HepG2 (cell line): ENCODE results near the gene TBL3. TPM values are rescaled to one million over a fixed set of nuclear protein-coding genes. Genes with fewer than 3 reads are reported as not detected.

ENCODE experiments used
- ATF3 ChIP-seq: sonication (generic); formaldehyde crosslinking; IDR thresholded peaks from 2 replicates; pipeline ENCODE4 v1.4.0; 2020; ENCODE audit warnings: missing genetic modification reagents
- CCAR2 ChIP-seq: fragments of 200-400 bp; formaldehyde crosslinking; optimal IDR thresholded peaks from 2 replicates; pipeline ENCODE3; 2018; ENCODE audit warnings: low read depth, mild to moderate bottlenecking, low read length, moderate library complexity
- FOXA1 ChIP-seq, 2 experiments: fragments of 450-650 bp in 1 of 2; sonication (generic) in 1 of 2; formaldehyde crosslinking in 1 of 2; IDR thresholded peaks; 2 replicates each; pipeline versions ENCODE4 v1.4.0 to v1.6.1; 2016 to 2020; ENCODE audit warnings: missing genetic modification reagents in 1 of 2
- HNRNPL ChIP-seq: fragments of 200-400 bp; formaldehyde crosslinking; IDR thresholded peaks from 2 replicates; pipeline ENCODE4 v1.6.1; 2017; ENCODE audit warnings: mild to moderate bottlenecking, low read depth, low read length
- HNRNPLL ChIP-seq: fragments of 200-400 bp; formaldehyde crosslinking; IDR thresholded peaks from 2 replicates; pipeline ENCODE4 v1.6.1; 2017; ENCODE audit warnings: mild to moderate bottlenecking, low read depth, low read length; ENCODE audit not compliant: poor library complexity, severe bottlenecking
- ISX ChIP-seq: sonication (generic); formaldehyde crosslinking; conservative IDR thresholded peaks from 2 replicates; pipeline ENCODE4 v1.5.0; 2020; ENCODE audit warnings: missing genetic modification reagents
- PAF1 ChIP-seq: IDR thresholded peaks from 2 replicates; pipeline ENCODE4 v1.6.1; 2016; ENCODE audit warnings: missing genetic modification reagents, missing compliant biosample characterization
- PREB ChIP-seq: sonication (generic); formaldehyde crosslinking; IDR thresholded peaks from 2 replicates; pipeline ENCODE4 v1.4.0; 2020; ENCODE audit warnings: missing genetic modification reagents
- TRIM24 ChIP-seq: sonication (generic); formaldehyde crosslinking; IDR thresholded peaks from 2 replicates; pipeline ENCODE4 v1.8.0; 2022; ENCODE audit warnings: mild to moderate bottlenecking, missing genetic modification reagents
- ZBED4 ChIP-seq: sonication (generic); formaldehyde crosslinking; IDR thresholded peaks from 2 replicates; pipeline ENCODE4 v1.4.0; 2020; ENCODE audit warnings: missing genetic modification reagents, borderline replicate concordance
- ZBTB20 ChIP-seq: sonication (generic); formaldehyde crosslinking; IDR thresholded peaks from 2 replicates; pipeline ENCODE4 v1.8.1; 2023; ENCODE audit warnings: missing genetic modification reagents, low read depth, mild to moderate bottlenecking, borderline replicate concordance
- ZBTB25 ChIP-seq: IDR thresholded peaks from 2 replicates; pipeline ENCODE4 v1.6.1; 2018; ENCODE audit warnings: missing genetic modification reagents
- ZGPAT ChIP-seq: IDR thresholded peaks from 2 replicates; pipeline ENCODE4 v1.6.1; 2016; ENCODE audit warnings: mild to moderate bottlenecking
- ZIK1 ChIP-seq: sonication (generic); formaldehyde crosslinking; IDR thresholded peaks from 2 replicates; pipeline ENCODE4 v1.5.0; 2020; ENCODE audit warnings: mild to moderate bottlenecking, low read depth, missing genetic modification reagents, borderline replicate concordance
- ZNF235 ChIP-seq: sonication (generic); formaldehyde crosslinking; IDR thresholded peaks from 2 replicates; pipeline ENCODE4 v1.8.1; 2023; ENCODE audit warnings: mild to moderate bottlenecking, missing genetic modification reagents, borderline replicate concordance
- ZNF329 ChIP-seq: sonication (generic); formaldehyde crosslinking; IDR thresholded peaks from 2 replicates; pipeline ENCODE4 v1.9.0; 2021; ENCODE audit warnings: low read depth, mild to moderate bottlenecking, missing genetic modification reagents
- ZNF619 ChIP-seq: sonication (generic); formaldehyde crosslinking; IDR thresholded peaks from 2 replicates; pipeline ENCODE4 v1.4.0; 2020; ENCODE audit warnings: mild to moderate bottlenecking, missing genetic modification reagents
- polyA plus RNA-seq, 8 experiments: library from polyadenylated mRNA; depleted of rRNA in 3 of 8; stranded (reverse) in 7 of 8; unstranded in 1 of 8; fragments of >200 nt; fragmentation: Illumina TruSeq in 4 of 8; extraction: Trizol in 4 of 8; gene quantifications; 2 replicates each; pipeline versions ENCODE4 v1.2.1 to v1.2.3, GENCODE V29; 2011 to 2016; ENCODE audit warnings: low read depth in 4 of 8, missing spikeins in 1 of 8, mixed read lengths in 1 of 8; ENCODE audit not compliant: insufficient read depth in 1 of 8
- total RNA-seq, 5 experiments: library from RNA; depleted of rRNA; stranded (reverse); fragments of >200 nt; fragmentation: Illumina TruSeq; extraction: Trizol; gene quantifications; 2 replicates each; pipeline ENCODE4 v1.2.3, GENCODE V29; 2016; ENCODE audit warnings: low read depth in 1 of 5
- TF ChIP-seq, protein P1 (sequence below): sonication (generic); formaldehyde crosslinking; IDR thresholded peaks from 2 replicates; pipeline ENCODE4 v1.4.0; 2020; ENCODE audit warnings: mild to moderate bottlenecking, missing genetic modification reagents
- TF ChIP-seq, protein P2 (sequence below): IDR thresholded peaks from 2 replicates; pipeline ENCODE4 v1.6.1; 2016; ENCODE audit warnings: mild to moderate bottlenecking, missing biosample characterization, missing genetic modification reagents

The TBL3 gene
- total and polyA plus RNA-seq, 2 of the 13 experiments (the other 11 are each of a cell fraction or from before 2014, with no cell fraction given), result 16.8 to 38.0 TPM

DNA sequence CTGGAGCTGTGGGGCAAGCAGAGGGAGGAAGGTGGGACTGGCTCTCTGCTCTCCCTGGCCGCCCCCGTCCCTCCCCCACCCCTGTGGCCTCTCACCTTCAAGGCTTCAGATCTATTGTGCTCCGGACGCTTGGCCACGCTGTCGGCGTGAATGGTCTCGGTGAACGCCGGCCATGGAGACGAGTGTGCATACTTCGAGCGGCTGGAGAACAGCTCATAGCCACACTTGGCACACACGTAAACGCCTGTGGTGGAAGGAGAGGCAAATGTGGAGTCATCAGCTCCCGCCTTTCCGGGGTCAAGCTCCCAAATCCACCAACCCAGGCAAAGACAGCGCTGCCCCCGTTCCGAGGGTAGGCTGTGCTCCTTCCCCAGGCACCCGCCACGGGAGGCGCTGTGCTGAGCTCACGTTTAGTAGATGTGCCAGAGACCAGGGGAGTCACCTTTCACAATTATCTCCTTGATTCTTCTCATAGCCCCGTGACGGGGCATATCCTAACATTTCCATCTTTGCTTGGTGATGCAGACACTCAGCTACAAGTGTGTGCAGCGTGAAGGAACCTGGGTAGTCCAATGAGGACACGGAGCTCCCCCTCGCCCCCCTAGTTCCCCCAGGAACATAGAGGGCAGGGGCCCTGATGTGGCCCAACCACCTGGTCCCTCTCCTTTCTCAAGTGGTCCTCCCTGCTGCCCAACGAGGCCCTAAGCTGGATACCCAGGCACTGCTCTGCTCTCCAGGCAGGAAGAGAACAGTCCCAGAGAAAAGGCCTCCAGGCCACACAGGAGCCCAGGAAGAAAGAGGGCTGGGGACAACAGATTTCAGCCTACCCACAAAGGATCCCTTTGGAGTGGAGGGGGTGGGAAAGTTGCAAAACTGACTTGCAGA, 30.4 kb upstream of the TBL3 start (continued):
- no peak; the same call in 1 of the 2 replicates for TF ChIP-seq ZGPAT
- TF ChIP-seq, protein P1, sequence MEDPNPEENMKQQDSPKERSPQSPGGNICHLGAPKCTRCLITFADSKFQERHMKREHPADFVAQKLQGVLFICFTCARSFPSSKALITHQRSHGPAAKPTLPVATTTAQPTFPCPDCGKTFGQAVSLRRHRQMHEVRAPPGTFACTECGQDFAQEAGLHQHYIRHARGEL, result no peak
- no peak for TF ChIP-seq ZNF329 (CRISPR knock-in tag)
- no peak for TF ChIP-seq HNRNPL
- TF ChIP-seq, protein P2, sequence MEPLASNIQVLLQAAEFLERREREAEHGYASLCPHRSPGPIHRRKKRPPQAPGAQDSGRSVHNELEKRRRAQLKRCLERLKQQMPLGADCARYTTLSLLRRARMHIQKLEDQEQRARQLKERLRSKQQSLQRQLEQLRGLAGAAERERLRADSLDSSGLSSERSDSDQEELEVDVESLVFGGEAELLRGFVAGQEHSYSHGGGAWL (CRISPR knock-in tag), result no peak
- no peak for TF ChIP-seq ZIK1 (CRISPR knock-in tag)
- TF ChIP-seq CCAR2, result no peak
- no peak; the same call in 1 of the 2 replicates for TF ChIP-seq ZBED4 (CRISPR knock-in tag)
- no peak for TF ChIP-seq ZNF235 (CRISPR knock-in tag)
- no peak for TF ChIP-seq ISX (CRISPR knock-in tag)
- TF ChIP-seq ZNF619 (CRISPR knock-in tag), result no peak
- TF ChIP-seq PAF1 (CRISPR knock-in tag), result no peak
- TF ChIP-seq TRIM24, result no peak
- no peak for TF ChIP-seq ZBTB25 (CRISPR knock-in tag)
- no peak for TF ChIP-seq FOXA1 (IDR thresholded peaks at IDR 0.05)
- TF ChIP-seq FOXA1 (CRISPR knock-in tag; IDR thresholded peaks at IDR 0.05), result no peak
- peak; percentile 47 for TF ChIP-seq HNRNPLL
- TF ChIP-seq ZBTB20 (CRISPR knock-in tag), result no peak
- TF ChIP-seq ATF3 (CRISPR knock-in tag), result no peak
- no peak for TF ChIP-seq PREB (CRISPR knock-in tag)
